Measurements from ENCODE around the gene C22orf23. TPM values are rescaled to one million over a fixed set of nuclear protein-coding genes. Genes with fewer than 3 reads are reported as not detected.

C22orf23 gene
- total RNA-seq, 2 experiments from 2014 or later = not detected

DNA sequence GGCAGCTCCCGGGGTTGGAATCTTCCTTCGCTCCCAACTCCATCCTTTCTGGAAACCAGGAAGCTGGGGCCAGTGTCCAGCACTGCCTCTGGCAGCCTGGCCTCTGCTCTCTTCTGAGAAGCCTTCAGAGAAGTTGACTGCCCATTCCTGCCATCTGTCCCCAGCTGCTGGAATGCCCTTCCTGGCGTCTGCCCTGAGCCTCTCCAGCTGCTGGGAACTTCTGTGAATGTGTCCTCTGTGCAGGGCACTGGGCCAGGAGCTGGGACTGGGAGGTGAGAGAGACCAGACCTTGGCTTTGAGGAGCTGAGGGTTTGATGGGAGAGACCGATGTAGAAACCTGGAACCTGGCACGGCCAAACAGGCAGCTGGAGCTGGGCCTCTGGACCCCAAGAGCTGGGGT, 36.9 kb upstream of the C22orf23 start:
- H3K4me1 Mint-ChIP-seq (ENCODE audit: low read depth) = peaks cover 9% of the 10 kb centered on the region
- CTCF ChIA-PET = no interaction called here
- DNase-seq = no peak
- no peak overlapping the region for H3K4me3 Mint-ChIP-seq
- no peak overlapping the region for H3K27ac Mint-ChIP-seq
- no peak for ATAC-seq
- no peaks in the 10 kb centered on the region for H3K27me3 Mint-ChIP-seq (ENCODE audit: low read depth)
- H3K9me3 Mint-ChIP-seq (ENCODE audit: insufficient read depth) = no peaks in the 10 kb centered on the region
- POLR2A ChIA-PET = interaction anchor here (0.6 kb wide), 1 partner anchor 406 kb away, joined by 3 read pairs; no protein-coding TSS in a partner anchor
- H3K36me3 Mint-ChIP-seq (ENCODE audit: low read depth) = no peaks in the 10 kb centered on the region

GRCh38 chr22:37989146-37990045, 36.0 kb upstream of the C22orf23 start:
- Mint-ChIP-seq H3K4me1 (ENCODE audit: low read depth) (peaks cover 5% of the 10 kb centered on the region), H3K4me3 (no peak overlapping the region), H3K36me3 (ENCODE audit: low read depth) (no peaks in the 10 kb centered on the region), H3K27me3 (ENCODE audit: low read depth) (no peaks in the 10 kb centered on the region), H3K27ac (no peak overlapping the region), H3K9me3 (ENCODE audit: insufficient read depth) (no peaks in the 10 kb centered on the region)
- POLR2A ChIA-PET = no interaction called here
- CTCF ChIA-PET = no interaction called here
- ATAC-seq (no peak), DNase-seq (no peak)

GRCh38 chr22:37986371-37986770, 33.0 kb upstream of the C22orf23 start:
- ATAC-seq (no peak), DNase-seq (no peak)
- POLR2A ChIA-PET = no interaction called here
- Mint-ChIP-seq H3K4me3 (no peak overlapping the region), H3K9me3 (ENCODE audit: insufficient read depth) (no peaks in the 10 kb centered on the region), H3K4me1 (ENCODE audit: low read depth) (no peaks in the 10 kb centered on the region), H3K36me3 (ENCODE audit: low read depth) (no peaks in the 10 kb centered on the region), H3K27ac (no peak overlapping the region), H3K27me3 (ENCODE audit: low read depth) (no peaks in the 10 kb centered on the region)
- CTCF ChIA-PET = no interaction called here

- no peak for DNase-seq
- no peaks in the 10 kb centered on the region for H3K36me3 Mint-ChIP-seq (ENCODE audit: low read depth)
- POLR2A ChIA-PET = no interaction called here
- H3K27me3 Mint-ChIP-seq (ENCODE audit: low read depth) = no peaks in the 10 kb centered on the region
- H3K9me3 Mint-ChIP-seq (ENCODE audit: insufficient read depth) = no peaks in the 10 kb centered on the region
- no peak overlapping the region for H3K27ac Mint-ChIP-seq
- no peak overlapping the region for H3K4me3 Mint-ChIP-seq
- no peaks in the 10 kb centered on the region for H3K4me1 Mint-ChIP-seq (ENCODE audit: low read depth)
- no peak for ATAC-seq
- CTCF ChIA-PET = no interaction called here
Measured at GRCh38 chr22:37985751-37986281, 32.4 kb upstream of the C22orf23 start.

DNA sequence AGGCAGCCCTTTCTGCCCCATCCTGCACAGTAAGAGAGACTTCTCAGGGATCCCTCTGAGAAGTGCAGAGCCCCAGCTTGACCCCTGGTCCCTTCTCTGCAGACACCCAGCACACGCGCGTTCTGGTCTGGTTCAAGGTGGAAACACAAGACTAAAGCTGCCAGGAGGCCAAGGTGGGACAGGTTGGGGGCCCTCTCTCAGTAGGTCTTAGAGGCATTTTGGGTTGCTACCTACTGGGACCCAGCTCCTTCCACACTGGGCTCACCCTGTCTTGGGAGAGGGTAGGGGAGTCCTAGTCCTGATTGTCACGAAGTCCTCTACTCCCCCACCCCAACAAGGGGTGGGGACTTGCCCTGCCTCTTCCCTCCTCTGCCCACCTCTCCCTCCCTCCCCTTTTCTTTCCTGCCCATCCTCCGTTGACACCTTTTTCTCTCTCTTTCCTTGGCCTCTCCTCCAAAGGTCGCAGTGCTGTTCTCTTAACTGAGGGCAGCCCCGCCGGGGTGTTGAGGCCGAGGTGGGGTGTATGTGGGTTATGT, 31.7 kb upstream of the C22orf23 start:
- Mint-ChIP-seq H3K4me3 (no peak overlapping the region), H3K4me1 (ENCODE audit: low read depth) (no peaks in the 10 kb centered on the region), H3K36me3 (ENCODE audit: low read depth) (no peaks in the 10 kb centered on the region), H3K27me3 (ENCODE audit: low read depth) (no peaks in the 10 kb centered on the region), H3K9me3 (ENCODE audit: insufficient read depth) (no peaks in the 10 kb centered on the region), H3K27ac (no peak overlapping the region)
- CTCF ChIA-PET = no interaction called here
- POLR2A ChIA-PET = no interaction called here
- ATAC-seq = no peak
- no peak for DNase-seq

GRCh38 chr22:37983860-37984791, 30.7 kb upstream of the C22orf23 start, which contains the start of gene SOX10:
TSS of gene SOX10 (minus strand) at chr22:37984555. CDS start at chr22:37983784, 771 bp downstream.
- ChIA-PET POLR2A (no interaction called here), CTCF (no interaction called here)
- H3K4me1 Mint-ChIP-seq (ENCODE audit: low read depth) = no peaks in the 10 kb centered on the region
- H3K36me3 Mint-ChIP-seq (ENCODE audit: low read depth) = no peaks in the 10 kb centered on the region
- H3K27ac Mint-ChIP-seq = no peak within 1 kb of the TSS
- no peaks in the 10 kb centered on the region for H3K27me3 Mint-ChIP-seq (ENCODE audit: low read depth)
- ATAC-seq (no peak), DNase-seq (no peak)
- H3K4me3 Mint-ChIP-seq = no peak within 1 kb of the TSS
- H3K9me3 Mint-ChIP-seq (ENCODE audit: insufficient read depth) = no peaks in the 10 kb centered on the region

- ATAC-seq (no peak), DNase-seq (no peak)
- no peak overlapping the region for H3K4me3 Mint-ChIP-seq
- H3K9me3 Mint-ChIP-seq (ENCODE audit: insufficient read depth) = no peaks in the 10 kb centered on the region
- H3K4me1 Mint-ChIP-seq (ENCODE audit: low read depth) = no peaks in the 10 kb centered on the region
- no peaks in the 10 kb centered on the region for H3K36me3 Mint-ChIP-seq (ENCODE audit: low read depth)
- no peaks in the 10 kb centered on the region for H3K27me3 Mint-ChIP-seq (ENCODE audit: low read depth)
- ChIA-PET POLR2A (no interaction called here), CTCF (no interaction called here)
- H3K27ac Mint-ChIP-seq = no peak overlapping the region
Measured at GRCh38 chr22:37982938-37983859, 29.8 kb upstream of the C22orf23 start.

DNA sequence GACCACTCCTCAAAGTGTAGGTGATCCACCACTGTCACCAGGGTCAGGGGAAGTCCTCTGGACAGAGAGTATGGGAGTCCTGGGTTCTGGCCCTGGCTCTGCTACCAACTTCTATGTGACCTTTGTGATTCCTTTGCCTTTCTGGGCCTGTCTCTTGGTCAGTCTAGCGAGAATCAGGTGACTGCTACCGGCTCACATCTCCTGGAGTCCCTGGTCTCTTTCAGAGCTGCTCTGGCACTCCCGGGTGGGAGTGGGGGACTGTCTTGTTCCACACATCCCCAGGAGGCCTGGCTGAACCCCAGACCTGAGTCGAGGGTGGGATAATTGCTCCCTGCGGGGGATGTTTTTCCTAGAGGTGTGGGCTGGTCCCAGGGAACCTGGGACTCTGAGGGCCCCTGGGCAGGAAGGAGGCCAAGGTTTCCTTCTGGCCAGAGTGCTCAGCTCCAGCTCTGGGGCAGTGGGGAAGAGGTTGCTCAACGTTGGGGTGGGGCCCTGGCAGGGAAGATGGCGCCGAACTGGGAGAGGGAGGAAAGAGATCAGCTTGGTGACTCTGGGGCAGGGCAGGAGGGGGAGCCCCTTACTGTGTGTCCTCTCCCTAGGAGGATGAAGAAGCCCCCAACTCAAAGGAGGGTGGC, 28.9 kb upstream of the C22orf23 start:
- Mint-ChIP-seq H3K9me3 (ENCODE audit: insufficient read depth) (no peaks in the 10 kb centered on the region), H3K36me3 (ENCODE audit: low read depth) (no peaks in the 10 kb centered on the region), H3K4me3 (no peak overlapping the region), H3K27me3 (ENCODE audit: low read depth) (no peaks in the 10 kb centered on the region), H3K27ac (no peak overlapping the region), H3K4me1 (ENCODE audit: low read depth) (no peaks in the 10 kb centered on the region)
- ATAC-seq (no peak), DNase-seq (no peak)
- CTCF ChIA-PET = no interaction called here
- POLR2A ChIA-PET = no interaction called here

GRCh38 chr22:37981282-37982011, 28.0 kb upstream of the C22orf23 start:
- DNase-seq = no peak
- Mint-ChIP-seq H3K4me3 (no peak overlapping the region), H3K27me3 (ENCODE audit: low read depth) (no peaks in the 10 kb centered on the region), H3K4me1 (ENCODE audit: low read depth) (no peaks in the 10 kb centered on the region), H3K36me3 (ENCODE audit: low read depth) (no peaks in the 10 kb centered on the region), H3K27ac (no peak overlapping the region), H3K9me3 (ENCODE audit: insufficient read depth) (no peaks in the 10 kb centered on the region)
- ChIA-PET POLR2A (no interaction called here), CTCF (no interaction called here)
- no peak for ATAC-seq

- ChIA-PET POLR2A (interaction anchor here (0.8 kb wide), 1 partner anchor 67 kb away, joined by 3 read pairs; no protein-coding TSS in a partner anchor), CTCF (interaction anchor here (1.7 kb wide), 1 partner anchor 72 kb away, joined by 3 read pairs; no protein-coding TSS in a partner anchor)
- DNase-seq = no peak
- no peak overlapping the region for H3K4me3 Mint-ChIP-seq
- ATAC-seq = no peak
- no peaks in the 10 kb centered on the region for H3K4me1 Mint-ChIP-seq (ENCODE audit: low read depth)
- H3K27me3 Mint-ChIP-seq (ENCODE audit: low read depth) = no peaks in the 10 kb centered on the region
- H3K27ac Mint-ChIP-seq = no peak overlapping the region
- H3K9me3 Mint-ChIP-seq (ENCODE audit: insufficient read depth) = no peaks in the 10 kb centered on the region
- H3K36me3 Mint-ChIP-seq (ENCODE audit: low read depth) = no peaks in the 10 kb centered on the region
Measured at GRCh38 chr22:37979782-37980181, 26.4 kb upstream of the C22orf23 start.
